ENCODE measurements around the gene CRYBA4. TPM values are rescaled to one million over a fixed set of nuclear protein-coding genes. Genes with fewer than 3 reads are reported as not detected.
A peak's percentile ranks its signal among the peaks of the same experiment; 100 is the strongest.

The CRYBA4 gene
- not detected for total RNA-seq
- long read RNA-seq, result 0 reads

DNA sequence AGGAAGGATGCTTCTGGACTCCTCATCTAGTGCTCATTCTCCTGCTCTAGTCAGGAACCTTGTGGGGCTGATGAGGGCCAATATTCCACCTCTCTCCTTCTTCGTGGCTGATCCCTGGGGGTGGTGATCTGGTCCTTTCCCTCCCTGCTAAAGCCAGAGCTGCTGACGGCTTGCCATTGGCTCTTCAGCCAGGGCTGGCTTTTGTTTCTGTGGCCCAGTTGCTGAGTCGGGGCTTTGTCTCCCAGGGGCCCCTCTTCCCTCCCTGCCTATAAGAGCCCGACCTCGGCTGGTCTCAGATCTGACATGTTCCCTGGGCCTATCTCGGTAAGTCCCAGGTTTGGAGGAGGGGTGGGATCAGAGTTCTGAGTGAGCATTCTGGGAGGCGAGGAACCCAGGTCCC, at the start of gene CRYBA4:
Gene CRYBA4 (plus strand): TSS at position 301 of the 400 bp plus-strand sequence. CDS start 634 bp downstream, outside the sequence.
- ATAC-seq (no peak), DNase-seq (ENCODE audit: missing footprints) (no peak)
- intact Hi-C loops (cut with DNase I), result no loop called here

DNA sequence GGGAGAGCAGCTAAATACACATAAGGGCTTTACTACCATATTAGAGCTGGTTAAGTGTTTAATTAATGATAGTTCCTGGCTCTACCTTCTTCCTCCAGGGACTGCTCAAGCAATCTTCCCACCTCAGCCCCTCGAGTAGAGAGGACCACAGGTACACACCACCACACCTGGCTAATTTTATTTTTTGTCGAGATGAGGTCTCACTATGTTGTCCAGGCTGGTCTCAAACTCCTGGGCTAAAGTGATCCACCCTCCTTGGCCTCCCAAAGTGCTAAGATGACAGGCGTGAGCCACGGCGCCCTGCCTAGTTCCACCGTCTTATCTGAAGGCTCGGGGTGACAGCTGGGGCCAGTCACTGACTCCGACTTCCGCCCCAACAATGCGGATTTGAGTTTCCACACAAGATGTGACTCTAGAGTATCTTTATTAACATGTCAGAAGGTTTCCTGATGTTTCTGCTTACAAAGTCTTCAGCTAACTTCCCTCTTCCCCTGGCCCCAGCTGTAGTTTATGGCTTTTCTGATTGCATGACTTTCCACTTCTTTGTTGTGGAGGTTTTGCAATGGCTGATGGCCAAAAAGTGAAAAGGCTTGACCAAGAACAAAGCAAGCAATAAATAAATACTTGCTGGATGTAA, 48.6 kb upstream of the CRYBA4 start:
- ATAC-seq, result peak; percentile 49
- intact Hi-C loops (cut with DNase I), result no loop called here

DNA sequence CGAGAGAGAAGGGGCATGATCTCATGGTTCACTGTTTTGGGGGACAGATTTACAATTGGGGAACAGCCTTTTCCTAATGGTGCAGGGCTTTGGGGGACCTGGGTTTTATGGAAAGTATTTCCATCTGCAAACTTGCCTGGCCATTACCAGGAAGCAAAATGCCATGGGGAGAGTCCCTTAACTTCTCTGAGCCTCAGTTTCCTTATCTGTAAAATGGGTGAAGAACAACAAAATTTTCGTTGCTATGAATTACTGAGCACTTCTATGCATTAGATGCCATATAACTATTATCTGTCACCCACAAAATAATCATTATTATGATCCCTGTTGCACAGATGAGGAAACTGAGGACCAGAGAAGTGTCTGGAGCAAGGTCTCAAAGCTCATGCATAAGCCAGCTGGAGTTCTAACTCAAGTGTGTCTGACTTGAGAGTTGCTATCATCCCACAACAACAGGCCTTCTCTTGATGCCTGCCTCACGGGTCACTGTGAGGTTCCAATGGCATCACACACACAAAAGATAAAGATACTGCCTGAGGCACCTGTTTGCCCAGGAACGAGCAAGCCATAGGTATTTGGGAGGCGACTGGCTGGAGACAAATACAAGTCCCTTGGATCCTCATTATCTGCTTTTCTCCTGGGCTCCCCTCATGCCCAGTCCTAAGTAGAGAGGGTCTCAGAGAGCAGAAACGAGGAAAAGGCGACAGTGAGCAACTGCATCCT, 47.6 kb upstream of the CRYBA4 start:
- DNase-seq (ENCODE audit: missing footprints) (no peak), ATAC-seq (no peak)
- intact Hi-C loops (cut with DNase I), result no loop called here

More for the DNA sequence above, 48.6 kb upstream of the CRYBA4 start:
- peak; percentile 91 for DNase-seq (ENCODE audit: missing footprints)

DNA sequence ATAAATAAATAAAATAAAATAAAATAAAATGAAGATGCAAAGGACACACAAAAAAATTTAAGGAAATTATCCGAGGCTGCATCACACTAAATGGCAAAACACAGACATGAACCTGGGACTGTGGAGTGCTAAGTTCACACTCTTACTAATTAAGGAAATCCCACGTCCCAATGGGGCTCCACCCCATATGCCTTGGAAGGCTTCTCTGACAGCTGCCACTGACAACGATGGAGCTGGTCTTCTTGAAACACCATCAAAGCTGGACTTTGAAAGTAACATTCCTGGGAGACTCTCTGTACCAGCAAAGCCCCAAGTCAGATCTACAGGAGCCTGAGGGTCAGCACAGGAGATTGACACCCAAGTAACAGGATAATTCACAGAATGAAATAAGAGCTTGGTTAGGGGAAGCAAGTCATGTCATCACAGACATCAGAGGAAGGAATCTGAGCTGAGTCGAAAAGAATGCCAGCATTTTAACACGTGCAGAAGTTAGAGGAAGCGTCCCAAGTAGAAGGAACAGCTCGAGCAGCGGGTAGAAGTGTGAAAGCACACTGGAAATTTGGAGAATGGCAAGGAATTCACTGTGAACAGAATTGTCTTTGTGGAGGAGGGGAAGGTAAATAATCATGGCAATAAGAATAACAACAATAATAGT, 45.6 kb upstream of the CRYBA4 start:
- intact Hi-C loops (cut with DNase I), result no loop called here
- ATAC-seq (no peak), DNase-seq (ENCODE audit: missing footprints) (no peak)

- no peak for ATAC-seq
- intact Hi-C loops (cut with DNase I), result no loop called here
- DNase-seq (ENCODE audit: missing footprints), result no peak
Observed at GRCh38 chr22:26577081-26577480, 44.7 kb upstream of the CRYBA4 start.

GRCh38 chr22:26579331-26579886, 42.4 kb upstream of the CRYBA4 start:
- no peak for ATAC-seq
- intact Hi-C loops (cut with DNase I), result no loop called here

GRCh38 chr22:26580240-26580962, 41.4 kb upstream of the CRYBA4 start:
- no peak for ATAC-seq
- intact Hi-C loops (cut with DNase I), result no loop called here
- DNase-seq (ENCODE audit: missing footprints), result no peak

More at GRCh38 chr22:26579331-26579886, 42.4 kb upstream of the CRYBA4 start:
- peak; percentile 75 for DNase-seq (ENCODE audit: missing footprints)

DNA sequence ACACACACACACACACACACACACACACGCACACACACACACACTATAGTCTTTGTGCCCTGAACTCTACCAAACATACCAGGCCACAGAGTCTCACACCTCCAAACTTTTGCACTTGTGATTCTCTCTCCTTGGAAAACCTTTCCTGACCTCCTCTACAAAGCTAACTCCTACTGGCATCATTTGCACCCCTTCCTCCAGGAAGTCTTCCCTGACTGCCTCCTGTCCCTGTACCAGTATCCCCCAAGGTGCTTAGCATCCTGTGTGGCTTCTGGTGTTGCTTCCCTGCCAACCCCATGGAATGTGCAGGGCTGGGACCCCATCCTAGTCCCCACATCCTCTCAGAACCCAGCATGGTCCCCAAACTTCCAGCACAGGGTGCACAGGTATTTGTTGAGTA, 40.7 kb upstream of the CRYBA4 start:
- no peak for ATAC-seq
- DNase-seq (ENCODE audit: missing footprints), result no peak
- intact Hi-C loops (cut with DNase I), result no loop called here

- intact Hi-C loops (cut with DNase I), result no loop called here
- ATAC-seq (no peak), DNase-seq (ENCODE audit: missing footprints) (no peak)
Observed at GRCh38 chr22:26581633-26582168, 40.1 kb upstream of the CRYBA4 start.

- ATAC-seq, result no peak
- DNase-seq (ENCODE audit: missing footprints), result no peak
- intact Hi-C loops (cut with DNase I), result no loop called here
Observed at GRCh38 chr22:26584010-26584409, 37.8 kb upstream of the CRYBA4 start.

GRCh38 chr22:26585104-26585790, 36.5 kb upstream of the CRYBA4 start:
- intact Hi-C loops (cut with DNase I), result no loop called here
- DNase-seq (ENCODE audit: missing footprints), result peak; percentile 93
- peak; percentile 27 for ATAC-seq

- DNase-seq (ENCODE audit: missing footprints), result no peak
- intact Hi-C loops (cut with DNase I), result no loop called here
- ATAC-seq, result no peak
Observed at GRCh38 chr22:26586556-26587325, 35.0 kb upstream of the CRYBA4 start.

- intact Hi-C loops (cut with DNase I), result loop anchor here (1.0 kb wide), 1 partner anchor 85 kb away; no protein-coding TSS in a partner anchor
- no peak for DNase-seq (ENCODE audit: missing footprints)
- ATAC-seq, result no peak
Observed at GRCh38 chr22:26587991-26588613, 33.7 kb upstream of the CRYBA4 start.

- intact Hi-C loops (cut with DNase I), result loop anchor here (1.0 kb wide), 1 partner anchor 86 kb away; no protein-coding TSS in a partner anchor
- ATAC-seq, result no peak
- DNase-seq (ENCODE audit: missing footprints), result no peak
Observed at GRCh38 chr22:26588729-26589366, 32.9 kb upstream of the CRYBA4 start.

DNA sequence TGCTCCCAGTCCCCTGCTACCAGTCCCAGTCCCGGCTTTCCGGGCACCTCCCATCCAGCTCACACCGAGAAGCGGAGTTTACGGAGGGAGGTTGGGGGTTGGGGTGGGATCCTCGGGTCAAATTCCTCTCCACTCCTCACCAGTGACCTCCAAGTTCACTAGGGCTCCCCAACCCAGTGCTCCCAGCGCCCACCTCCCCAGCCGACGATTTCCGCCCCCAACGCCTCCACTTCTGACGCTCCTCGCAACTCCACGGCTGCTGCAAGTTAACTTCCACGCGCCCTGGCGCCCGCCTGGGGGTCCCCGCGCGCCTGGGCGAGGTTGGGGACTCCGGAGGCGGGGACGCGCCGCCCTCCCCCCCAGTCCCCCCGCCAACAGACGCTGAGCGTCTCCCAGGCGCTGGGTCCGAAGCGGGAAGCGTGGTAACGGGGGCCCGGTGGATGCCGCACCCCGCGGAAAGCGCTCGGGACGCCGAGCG, 32.4 kb upstream of the CRYBA4 start:
- ATAC-seq (peak; percentile 9), DNase-seq (ENCODE audit: missing footprints) (peak; percentile 74)
- intact Hi-C loops (cut with DNase I), result no loop called here
